Pancreas (tissue), 10 donors: ENCODE measurements around the gene ME3. TPM values are rescaled to one million over a fixed set of nuclear protein-coding genes. Genes with fewer than 3 reads are reported as not detected.

Source experiments
- ATAC-seq, 4 donors: fragments of 200-7000 bp; cut with Tn5 transposase; one replicate each; pipeline versions ENCODE4 v1.8.0 to v1.9.1; 2020; ENCODE audit warnings: mild to moderate bottlenecking in 4 of 4, moderate library complexity in 4 of 4
- DNase-seq, 6 donors: peaks; one replicate each; pipeline ENCODE4 v3.0.0-alpha.2; 2020
- FAIRE-seq: peaks from 2 replicates; lab custom pipeline; 2012; peaks lifted over from hg19 to GRCh38; lab: Jason Lieb, UNC
- H3K27ac ChIP-seq, 4 donors: fragments of 200-600 bp; sonication (generic); 1 replicate in 3 of 4; 2 replicates in 1 of 4; pipeline versions ENCODE4 v1.5.0 to v1.8.0; 2020
- H3K27me3 ChIP-seq, 4 donors: fragments of 200-600 bp; one replicate each; pipeline ENCODE4 v1.8.0; 2021
- H3K36me3 ChIP-seq, 3 donors: fragments of 200-600 bp; sonication (generic) in 1 of 3; one replicate each; pipeline versions ENCODE4 v1.5.0 to v1.8.0; 2020 to 2021
- H3K4me1 ChIP-seq, 3 donors: fragments of 200-600 bp; one replicate each; pipeline ENCODE4 v1.8.0; 2021
- H3K4me3 ChIP-seq, 4 donors: fragments of 200-600 bp; sonication (generic) in 2 of 4; one replicate each; pipeline versions ENCODE4 v1.5.0 to v1.8.0; 2020 to 2021
- H3K9me3 ChIP-seq, 4 donors: fragments of 200-600 bp; one replicate each; pipeline ENCODE4 v1.8.0; 2021
- CTCF ChIP-seq, 4 donors: fragments of 200-600 bp; sonication (generic) in 3 of 4; IDR thresholded peaks; one replicate each; pipeline versions ENCODE4 v1.5.0 to v1.8.0; 2021; ENCODE audit warnings: antibody characterized with exemption in 4 of 4
- WGBS, 2 donors: extraction: QIAGEN DNeasy Blood & Tissue Kit; methylation state at CpG; one replicate each; pipeline ENCODE4 v1.1.7; 2013; 5-methylcytosine and 5-hydroxymethylcytosine counted together
- intact Hi-C, 3 donors: fragments of 100-400 bp; cut with DNase I; formaldehyde crosslinking; loops; one replicate each; pipeline versions ENCODE4 v1.11.1 to v1.14.2; 2022
- polyA plus RNA-seq, 2 donors: library from polyadenylated mRNA; stranded (reverse); fragments of 200-250 nt; gene quantifications; one replicate each; pipeline ENCODE4 v1.2.3, GENCODE V29; 2013
- total RNA-seq, 6 donors: library from RNA; stranded (reverse); fragmentation: NEBNext Ultra II Directional in 4 of 6; extraction: Animal tissue kit (Norgen Biotek cat#: 25700) in 4 of 6; gene quantifications; one replicate each; pipeline versions ENCODE4 v1.2.1 to v1.2.4, GENCODE V29; 2021 to 2023
- donor health status: healthy with polysubstance abuse.
- donor health status: DM: no; HTN: no; CAD: no; lungs with moderate emphysema.
- donor health status: DM: no; HTN: no; CAD: no.
- donor health status: control.
- donor health status: control.
- donor health status: Bipolar disorder and iron deficiency.
- donor health status: DM: yes; HTN: yes; CAD: no.
- donor health status: DM: no; HTN: no; CAD: no.
- donor health status: DM: no; HTN: no; CAD: no.
- donor health status: DM: yes; HTN: yes; CAD: no.

Gene ME3
- total and polyA plus RNA-seq, 8 donors: 6.5 to 38.8 (median 13.2) TPM

GRCh38 chr11:86453290-86454030 is 219.0 kb downstream of the ME3 start:
- no peaks in the 10 kb centered on the region for H3K27me3 ChIP-seq
- 73 to 92% methylated on average over 2 of the region's 2 CpGs for WGBS, 2 donors
- no peaks in the 10 kb centered on the region for H3K9me3 ChIP-seq
- ATAC-seq (no peak), DNase-seq (no peak), FAIRE-seq (no peak)
- no peak overlapping the region for H3K4me3 ChIP-seq
- intact Hi-C loops: no loop called here
- no peak overlapping the region for H3K27ac ChIP-seq
- H3K4me1 ChIP-seq: no peaks in the 10 kb centered on the region
- TF ChIP-seq CTCF (IDR thresholded peaks at IDR 0.05): no peak
- H3K36me3 ChIP-seq: no peaks in the 10 kb centered on the region

GRCh38 chr11:86449993-86450629 is 222.3 kb downstream of the ME3 start:
- no peak for FAIRE-seq
- Histone ChIP-seq H3K4me3 (no peak overlapping the region), H3K9me3 (no peaks in the 10 kb centered on the region), H3K36me3 (no peaks in the 10 kb centered on the region), H3K4me1 (no peaks in the 10 kb centered on the region), H3K27me3 (no peaks in the 10 kb centered on the region), H3K27ac (no peak overlapping the region)
- 88% methylated on average over 5 of the region's 5 CpGs for WGBS, 2 donors
- ATAC-seq: no peak
- TF ChIP-seq CTCF (IDR thresholded peaks at IDR 0.05): no peak
- intact Hi-C loops: no loop called here
- no peak for DNase-seq

GRCh38 chr11:86447763-86448480 is 224.5 kb downstream of the ME3 start:
- DNase-seq (no peak), FAIRE-seq (no peak), ATAC-seq (no peak)
- TF ChIP-seq CTCF (IDR thresholded peaks at IDR 0.05): no peak
- no peaks in the 10 kb centered on the region for H3K27me3 ChIP-seq
- WGBS, 2 donors: 93 to 94% methylated on average over 3 of the region's 3 CpGs
- H3K4me3 ChIP-seq: no peak overlapping the region
- intact Hi-C loops: no loop called here
- no peaks in the 10 kb centered on the region for H3K9me3 ChIP-seq
- H3K4me1 ChIP-seq: no peaks in the 10 kb centered on the region
- H3K27ac ChIP-seq: no peak overlapping the region
- H3K36me3 ChIP-seq: no peaks in the 10 kb centered on the region

GRCh38 chr11:86446924-86447285 is 225.5 kb downstream of the ME3 start:
- H3K27ac ChIP-seq: no peak overlapping the region
- ATAC-seq (no peak), FAIRE-seq (no peak), DNase-seq (no peak)
- no peaks in the 10 kb centered on the region for H3K4me1 ChIP-seq
- no peaks in the 10 kb centered on the region for H3K9me3 ChIP-seq
- WGBS, 2 donors: 93 to 97% methylated on average over 12 of the region's 12 CpGs
- no peaks in the 10 kb centered on the region for H3K36me3 ChIP-seq
- no peak overlapping the region for H3K4me3 ChIP-seq
- no peak for TF ChIP-seq CTCF (IDR thresholded peaks at IDR 0.05)
- intact Hi-C loops: no loop called here
- H3K27me3 ChIP-seq: no peaks in the 10 kb centered on the region
